C4-2B (cell line): ENCODE results near the gene IL22RA2.

Source experiments
- ZFX ChIP-seq: fragments of 450-650 bp; IDR thresholded peaks from 2 replicates; pipeline ENCODE4 v1.6.1; 2017
- TF ChIP-seq, protein P1 (sequence below): fragments of 450-650 bp; conservative IDR thresholded peaks from 2 replicates; pipeline ENCODE4 v1.5.1; 2017; ENCODE audit warnings: mild to moderate bottlenecking

GRCh38 chr6:137208279-137208678 is 34.8 kb upstream of the IL22RA2 start:
- TF ChIP-seq, protein P1, sequence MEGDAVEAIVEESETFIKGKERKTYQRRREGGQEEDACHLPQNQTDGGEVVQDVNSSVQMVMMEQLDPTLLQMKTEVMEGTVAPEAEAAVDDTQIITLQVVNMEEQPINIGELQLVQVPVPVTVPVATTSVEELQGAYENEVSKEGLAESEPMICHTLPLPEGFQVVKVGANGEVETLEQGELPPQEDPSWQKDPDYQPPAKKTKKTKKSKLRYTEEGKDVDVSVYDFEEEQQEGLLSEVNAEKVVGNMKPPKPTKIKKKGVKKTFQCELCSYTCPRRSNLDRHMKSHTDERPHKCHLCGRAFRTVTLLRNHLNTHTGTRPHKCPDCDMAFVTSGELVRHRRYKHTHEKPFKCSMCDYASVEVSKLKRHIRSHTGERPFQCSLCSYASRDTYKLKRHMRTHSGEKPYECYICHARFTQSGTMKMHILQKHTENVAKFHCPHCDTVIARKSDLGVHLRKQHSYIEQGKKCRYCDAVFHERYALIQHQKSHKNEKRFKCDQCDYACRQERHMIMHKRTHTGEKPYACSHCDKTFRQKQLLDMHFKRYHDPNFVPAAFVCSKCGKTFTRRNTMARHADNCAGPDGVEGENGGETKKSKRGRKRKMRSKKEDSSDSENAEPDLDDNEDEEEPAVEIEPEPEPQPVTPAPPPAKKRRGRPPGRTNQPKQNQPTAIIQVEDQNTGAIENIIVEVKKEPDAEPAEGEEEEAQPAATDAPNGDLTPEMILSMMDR, result no peak
- TF ChIP-seq ZFX, result no peak
